ENCODE data around the gene THAP11. TPM values are rescaled to one million over a fixed set of nuclear protein-coding genes. Genes with fewer than 3 reads are reported as not detected.

Gene THAP11
- total RNA-seq, 2 experiments from 2014 or later = 31.2 to 32.1 TPM

DNA sequence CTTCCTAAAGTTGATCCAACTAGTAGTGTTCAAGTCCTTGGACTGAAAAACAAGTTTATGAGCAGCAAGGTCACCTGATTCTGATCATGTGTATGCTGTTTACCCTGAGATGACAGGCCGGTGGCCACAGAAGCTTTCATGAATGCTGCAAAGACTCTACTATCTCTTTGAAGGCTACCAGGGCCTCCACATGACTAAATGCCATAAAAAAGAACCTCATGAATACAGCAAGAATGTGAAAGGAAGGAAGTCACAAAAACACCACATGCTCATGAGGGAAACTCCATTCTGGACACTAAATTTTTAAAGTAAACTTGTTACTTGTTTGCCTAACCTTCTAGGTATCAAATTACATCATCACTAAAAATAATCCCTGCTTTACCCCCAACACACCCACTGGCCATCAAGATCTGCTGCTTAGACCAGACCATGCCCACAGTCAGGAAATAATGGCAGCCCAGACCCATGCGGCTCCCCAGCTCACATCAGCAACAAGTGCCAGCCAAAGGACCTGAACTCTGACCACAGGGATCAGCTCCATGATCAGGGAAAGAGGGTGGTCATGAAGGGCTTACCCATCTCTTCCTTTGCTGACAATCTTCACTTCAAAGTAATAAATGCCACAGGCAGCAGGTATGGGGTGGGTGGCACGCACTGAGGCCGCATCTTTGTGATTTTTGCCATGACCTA, 37.1 kb upstream of the THAP11 start:
- no peaks in the 10 kb centered on the region for H3K9me3 Mint-ChIP-seq
- peaks cover 59% of the 10 kb centered on the region for H3K4me1 Mint-ChIP-seq (ENCODE audit: low read depth)
- intact Hi-C loops (cut with DNase I, micrococcal nuclease) = loop anchor here (2.0 to 10.0 kb wide), 6 partner anchors 84 to 560 kb away; partner anchors contain the start of genes ACD (in 1 of the 2), CTCF (in 1 of the 2), ESRP2 (in 1 of the 2) and FHOD1 (in 1 of the 2)
- H3K36me3 Mint-ChIP-seq (ENCODE audit: low read depth) = peaks cover 55% of the 10 kb centered on the region
- peak overlapping the region; percentile 91 for H3K4me3 Mint-ChIP-seq
- Histone ChIP-seq H3K36me3 (ENCODE audit: insufficient read depth, low read length) (peaks cover 24% of the 10 kb centered on the region), H3K4me1 (ENCODE audit: insufficient read depth, low read length) (peaks cover 66% of the 10 kb centered on the region), H3K27ac (ENCODE audit: low read depth in 1 of 2, low read length in 2 of 2) (no peak overlapping the region), H3K9me3 (ENCODE audit: control insufficient read depth in 1 of 2, insufficient read depth in 1 of 2, low read length in 2 of 2) (no peaks in the 10 kb centered on the region), H3K4me3 (ENCODE audit: low read length) (peak overlapping the region; percentile 97), H3K27me3 (ENCODE audit: control insufficient read depth in 1 of 2, insufficient read depth in 2 of 2, low read length in 2 of 2) (no peaks in the 10 kb centered on the region)
- TF ChIP-seq, protein P1, sequence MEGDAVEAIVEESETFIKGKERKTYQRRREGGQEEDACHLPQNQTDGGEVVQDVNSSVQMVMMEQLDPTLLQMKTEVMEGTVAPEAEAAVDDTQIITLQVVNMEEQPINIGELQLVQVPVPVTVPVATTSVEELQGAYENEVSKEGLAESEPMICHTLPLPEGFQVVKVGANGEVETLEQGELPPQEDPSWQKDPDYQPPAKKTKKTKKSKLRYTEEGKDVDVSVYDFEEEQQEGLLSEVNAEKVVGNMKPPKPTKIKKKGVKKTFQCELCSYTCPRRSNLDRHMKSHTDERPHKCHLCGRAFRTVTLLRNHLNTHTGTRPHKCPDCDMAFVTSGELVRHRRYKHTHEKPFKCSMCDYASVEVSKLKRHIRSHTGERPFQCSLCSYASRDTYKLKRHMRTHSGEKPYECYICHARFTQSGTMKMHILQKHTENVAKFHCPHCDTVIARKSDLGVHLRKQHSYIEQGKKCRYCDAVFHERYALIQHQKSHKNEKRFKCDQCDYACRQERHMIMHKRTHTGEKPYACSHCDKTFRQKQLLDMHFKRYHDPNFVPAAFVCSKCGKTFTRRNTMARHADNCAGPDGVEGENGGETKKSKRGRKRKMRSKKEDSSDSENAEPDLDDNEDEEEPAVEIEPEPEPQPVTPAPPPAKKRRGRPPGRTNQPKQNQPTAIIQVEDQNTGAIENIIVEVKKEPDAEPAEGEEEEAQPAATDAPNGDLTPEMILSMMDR (IDR thresholded peaks at IDR 0.05) = no peak
- peak overlapping the region; percentile 76 for H3K27ac Mint-ChIP-seq
- DNase-seq (no peak), ATAC-seq (ENCODE audit: poor library complexity) (no peak)
- CTCF ChIA-PET = interaction anchor here (1.4 kb wide), 1 partner anchor 12 kb away, joined by 7 read pairs; no protein-coding TSS in a partner anchor
- no peaks in the 10 kb centered on the region for H3K27me3 Mint-ChIP-seq
- POLR2A ChIA-PET = interaction anchor here (2.3 kb wide), 1 partner anchor 130 kb away, joined by 29 read pairs; the partner anchor contains the start of gene PSMB10

DNA sequence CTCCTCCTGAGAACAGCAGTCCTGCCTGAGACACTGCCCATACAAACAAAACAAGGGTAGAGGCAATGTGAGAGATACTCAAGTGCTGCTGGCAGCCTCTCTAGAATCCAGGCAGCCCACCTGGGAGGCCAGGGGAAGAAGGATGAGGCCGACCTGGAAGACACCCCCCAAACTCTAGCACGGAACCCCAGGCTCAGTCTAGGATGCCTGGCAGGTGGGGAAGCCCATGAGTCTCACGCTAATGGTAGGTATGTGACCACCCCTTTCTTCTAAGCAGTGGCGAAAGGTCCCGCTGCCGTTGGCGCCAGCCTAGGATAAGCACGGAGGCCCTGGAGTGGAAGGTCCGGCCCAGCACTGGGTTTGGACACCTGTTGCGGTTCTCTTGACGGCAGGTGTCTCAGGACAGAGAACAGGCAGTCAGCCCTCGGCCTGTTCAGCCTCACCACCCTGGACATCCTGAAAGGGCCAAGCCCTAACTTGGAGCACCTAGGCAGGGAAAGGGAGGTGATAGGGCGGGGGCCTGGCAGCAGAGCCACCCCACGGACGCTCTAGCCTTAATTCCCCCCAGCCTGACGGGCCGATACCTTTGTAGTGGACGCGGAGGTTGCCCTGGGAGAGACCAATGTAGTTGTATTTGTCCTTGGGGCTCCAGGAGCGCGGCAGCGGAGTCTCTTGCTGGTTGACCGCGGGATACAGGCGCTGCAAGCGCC, 36.2 kb upstream of the THAP11 start:
- CTCF ChIA-PET = interaction anchor here (0.6 to 2.6 kb wide), 7 partner anchors 10 to 325 kb away, joined by 3 to 55 read pairs (median 5); partner anchors contain the start of gene ATP6V0D1
- Mint-ChIP-seq H3K36me3 (ENCODE audit: low read depth) (peaks cover 47% of the 10 kb centered on the region), H3K4me1 (ENCODE audit: low read depth) (peaks cover 50% of the 10 kb centered on the region), H3K4me3 (peak overlapping the region; percentile 91), H3K9me3 (no peaks in the 10 kb centered on the region), H3K27me3 (no peaks in the 10 kb centered on the region), H3K27ac (peak overlapping the region; percentile 76)
- TF ChIP-seq, protein P1 (IDR thresholded peaks at IDR 0.05) = no peak
- peaks cover 15% of the 10 kb centered on the region for H3K36me3 ChIP-seq (ENCODE audit: insufficient read depth, low read length)
- intact Hi-C loops (cut with DNase I, micrococcal nuclease) = loop anchor here (1.0 to 10.0 kb wide), 10 partner anchors 27 to 561 kb away; partner anchors contain the start of genes NUTF2 (in 2 of the 2), ACD (in 1 of the 2), C16orf86 (in 1 of the 2) and CTCF (in 1 of the 2)
- peak overlapping the region; percentile 97 for H3K4me3 ChIP-seq (ENCODE audit: low read length)
- no peaks in the 10 kb centered on the region for H3K27me3 ChIP-seq (ENCODE audit: control insufficient read depth in 1 of 2, insufficient read depth in 2 of 2, low read length in 2 of 2)
- H3K4me1 ChIP-seq (ENCODE audit: insufficient read depth, low read length) = peaks cover 57% of the 10 kb centered on the region
- POLR2A ChIA-PET = interaction anchor here (0.7 to 2.3 kb wide), 27 partner anchors 8 to 1054 kb away, joined by 3 to 29 read pairs (median 5); partner anchors contain the start of genes ATP6V0D1, CTCF, CTRL and DPEP2
- H3K27ac ChIP-seq (ENCODE audit: low read depth in 1 of 2, low read length in 2 of 2) = peak overlapping the region; percentile 69 to 75
- H3K9me3 ChIP-seq (ENCODE audit: control insufficient read depth in 1 of 2, insufficient read depth in 1 of 2, low read length in 2 of 2) = no peaks in the 10 kb centered on the region
- ATAC-seq (ENCODE audit: poor library complexity) (no peak), DNase-seq (peak in 3 of 14 experiments; percentile 5 to 35 (median 30))
